ENCODE data around the gene CYB5R4. TPM values are rescaled to one million over a fixed set of nuclear protein-coding genes. Genes with fewer than 3 reads are reported as not detected.

Gene CYB5R4
- total and polyA plus RNA-seq, 2 experiments from 2014 or later = 4.1 to 17.5 TPM

- H3K27ac ChIP-seq = no peak overlapping the region
- no peaks in the 10 kb centered on the region for H3K36me3 ChIP-seq (ENCODE audit: low read depth)
- peaks cover 15% of the 10 kb centered on the region for H3K27me3 ChIP-seq (replicated peaks; ENCODE audit: insufficient read depth)
- H3K9me2 ChIP-seq (ENCODE audit: insufficient read depth) = no peaks in the 10 kb centered on the region
- no peaks in the 10 kb centered on the region for H3F3A ChIP-seq (ENCODE audit: insufficient read depth)
- H3K9me3 ChIP-seq (ENCODE audit: low read depth) = no peaks in the 10 kb centered on the region
- H2AFZ ChIP-seq = no peak overlapping the region
- no peak overlapping the region for H3K9ac ChIP-seq
- peaks cover 4% of the 10 kb centered on the region for H3K4me1 ChIP-seq (ENCODE audit: insufficient read depth)
- no peak overlapping the region for H3K4me3 ChIP-seq
- H4K20me1 ChIP-seq (ENCODE audit: insufficient read depth) = no peaks in the 10 kb centered on the region
- H3K79me2 ChIP-seq (ENCODE audit: insufficient read depth) = no peaks in the 10 kb centered on the region
- no peak for TF ChIP-seq EZH2phosphoT487 (IDR thresholded peaks at IDR 0.05; ENCODE audit: insufficient read depth, low read depth)
- no peak for TF ChIP-seq EZH2 (IDR thresholded peaks at IDR 0.05; ENCODE audit: insufficient read depth, poor library complexity, severe bottlenecking)
- 5 to 13% methylated on average over 1 of the region's 1 CpG for WGBS, 2 experiments (ENCODE audit: low coverage in 1 of 2, low lambda C conversion rate in 2 of 2, missing lambda C conversion rate in 2 of 2)
- DNase-seq = no peak
- in situ Hi-C loops (cut with MboI) = no loop called here
- no peak overlapping the region for H3K4me2 ChIP-seq (ENCODE audit: unreplicated experiment)
Measured at GRCh38 chr6:83846291-83846690, 13.2 kb upstream of the CYB5R4 start.

- no peaks in the 10 kb centered on the region for H4K20me1 ChIP-seq (ENCODE audit: insufficient read depth)
- DNase-seq = no peak
- H2AFZ ChIP-seq = no peak overlapping the region
- H3K4me1 ChIP-seq (ENCODE audit: insufficient read depth) = peaks cover 4% of the 10 kb centered on the region
- H3K4me2 ChIP-seq (ENCODE audit: unreplicated experiment) = no peak overlapping the region
- in situ Hi-C loops (cut with MboI) = no loop called here
- H3K79me2 ChIP-seq (ENCODE audit: insufficient read depth) = no peaks in the 10 kb centered on the region
- H3K36me3 ChIP-seq (ENCODE audit: low read depth) = no peaks in the 10 kb centered on the region
- no peaks in the 10 kb centered on the region for H3K9me3 ChIP-seq (ENCODE audit: low read depth)
- no peak for TF ChIP-seq EZH2phosphoT487 (IDR thresholded peaks at IDR 0.05; ENCODE audit: insufficient read depth, low read depth)
- peaks cover 24% of the 10 kb centered on the region for H3K27me3 ChIP-seq (replicated peaks; ENCODE audit: insufficient read depth)
- H3K27ac ChIP-seq = no peak overlapping the region
- H3K9me2 ChIP-seq (ENCODE audit: insufficient read depth) = no peaks in the 10 kb centered on the region
- H3K9ac ChIP-seq = no peak overlapping the region
- no peaks in the 10 kb centered on the region for H3F3A ChIP-seq (ENCODE audit: insufficient read depth)
- no peak overlapping the region for H3K4me3 ChIP-seq
Measured at GRCh38 chr6:83847179-83847578, 12.3 kb upstream of the CYB5R4 start.

GRCh38 chr6:83849127-83849526, 10.4 kb upstream of the CYB5R4 start:
- H3K27ac ChIP-seq = no peak overlapping the region
- no peaks in the 10 kb centered on the region for H3K9me2 ChIP-seq (ENCODE audit: insufficient read depth)
- no peaks in the 10 kb centered on the region for H3K36me3 ChIP-seq (ENCODE audit: low read depth)
- H2AFZ ChIP-seq = no peak overlapping the region
- TF ChIP-seq EZH2 (IDR thresholded peaks at IDR 0.05; ENCODE audit: insufficient read depth, poor library complexity, severe bottlenecking) (no peak), EZH2phosphoT487 (IDR thresholded peaks at IDR 0.05; ENCODE audit: insufficient read depth, low read depth) (no peak)
- H3K9ac ChIP-seq = no peak overlapping the region
- H3K9me3 ChIP-seq (ENCODE audit: low read depth) = no peaks in the 10 kb centered on the region
- H3K4me3 ChIP-seq = no peak overlapping the region
- no peaks in the 10 kb centered on the region for H4K20me1 ChIP-seq (ENCODE audit: insufficient read depth)
- no peaks in the 10 kb centered on the region for H3F3A ChIP-seq (ENCODE audit: insufficient read depth)
- WGBS, 2 experiments (ENCODE audit: low coverage in 1 of 2, low lambda C conversion rate in 2 of 2, missing lambda C conversion rate in 2 of 2) = 50 to 57% methylated on average over 2 of the region's 2 CpGs
- no peaks in the 10 kb centered on the region for H3K79me2 ChIP-seq (ENCODE audit: insufficient read depth)
- H3K4me2 ChIP-seq (ENCODE audit: unreplicated experiment) = no peak overlapping the region
- in situ Hi-C loops (cut with MboI) = no loop called here
- H3K27me3 ChIP-seq (replicated peaks; ENCODE audit: insufficient read depth) = peaks cover 41% of the 10 kb centered on the region
- peaks cover 4% of the 10 kb centered on the region for H3K4me1 ChIP-seq (ENCODE audit: insufficient read depth)
- no peak for DNase-seq

GRCh38 chr6:83849610-83850009, 9.9 kb upstream of the CYB5R4 start:
- Histone ChIP-seq H3K36me3 (ENCODE audit: low read depth) (no peaks in the 10 kb centered on the region), H4K20me1 (ENCODE audit: insufficient read depth) (no peaks in the 10 kb centered on the region), H3K79me2 (ENCODE audit: insufficient read depth) (no peaks in the 10 kb centered on the region), H3K9me3 (ENCODE audit: low read depth) (no peaks in the 10 kb centered on the region), H3K9ac (no peak overlapping the region), H3K4me1 (ENCODE audit: insufficient read depth) (no peaks in the 10 kb centered on the region), H3K4me3 (no peak overlapping the region), H3K4me2 (ENCODE audit: unreplicated experiment) (no peak overlapping the region), H3K27me3 (replicated peaks; ENCODE audit: insufficient read depth) (peaks cover 45% of the 10 kb centered on the region), H3F3A (ENCODE audit: insufficient read depth) (no peaks in the 10 kb centered on the region), H3K27ac (no peak overlapping the region), H2AFZ (no peak overlapping the region), H3K9me2 (ENCODE audit: insufficient read depth) (no peaks in the 10 kb centered on the region)
- WGBS, 2 experiments (ENCODE audit: low coverage in 1 of 2, low lambda C conversion rate in 2 of 2, missing lambda C conversion rate in 2 of 2) = 47 to 49% methylated on average over 3 of the region's 3 CpGs
- in situ Hi-C loops (cut with MboI) = no loop called here
- DNase-seq = no peak
- TF ChIP-seq EZH2 (IDR thresholded peaks at IDR 0.05; ENCODE audit: insufficient read depth, poor library complexity, severe bottlenecking) = no peak
- TF ChIP-seq EZH2phosphoT487 (IDR thresholded peaks at IDR 0.05; ENCODE audit: insufficient read depth, low read depth) = no peak

- Histone ChIP-seq H3K9me3 (ENCODE audit: low read depth) (no peaks in the 10 kb centered on the region), H3F3A (ENCODE audit: insufficient read depth) (no peaks in the 10 kb centered on the region), H3K4me1 (ENCODE audit: insufficient read depth) (no peaks in the 10 kb centered on the region), H2AFZ (peak overlapping the region; percentile 74), H3K4me3 (peak overlapping the region; percentile 67), H3K27me3 (replicated peaks; ENCODE audit: insufficient read depth) (peaks cover 50% of the 10 kb centered on the region), H3K9ac (no peak overlapping the region), H3K27ac (no peak overlapping the region), H3K9me2 (ENCODE audit: insufficient read depth) (no peaks in the 10 kb centered on the region), H4K20me1 (ENCODE audit: insufficient read depth) (no peaks in the 10 kb centered on the region), H3K36me3 (ENCODE audit: low read depth) (no peaks in the 10 kb centered on the region), H3K79me2 (ENCODE audit: insufficient read depth) (no peaks in the 10 kb centered on the region), H3K4me2 (ENCODE audit: unreplicated experiment) (peak overlapping the region; percentile 73)
- TF ChIP-seq EZH2 (IDR thresholded peaks at IDR 0.05; ENCODE audit: insufficient read depth, poor library complexity, severe bottlenecking) = peak; percentile 55
- no peak for TF ChIP-seq EZH2phosphoT487 (IDR thresholded peaks at IDR 0.05; ENCODE audit: insufficient read depth, low read depth)
- no peak for DNase-seq
- WGBS, 2 experiments (ENCODE audit: low coverage in 1 of 2, low lambda C conversion rate in 2 of 2, missing lambda C conversion rate in 2 of 2) = 14 to 15% methylated on average over 16 of the region's 16 CpGs
- in situ Hi-C loops (cut with MboI) = no loop called here
Measured at GRCh38 chr6:83852528-83853177, 6.8 kb upstream of the CYB5R4 start.
